Esophagus muscularis mucosa (tissue), 4 donors: Measurements from ENCODE around the gene HHATL. TPM values are rescaled to one million over a fixed set of nuclear protein-coding genes. Genes with fewer than 3 reads are reported as not detected.

Source experiments
- DNase-seq: peaks from one replicate; pipeline ENCODE4 v3.0.0-alpha.2; 2017; ENCODE audit errors: extremely low spot score
- H3K27ac ChIP-seq, 4 donors: fragments of 200-600 bp; sonication (generic); replicated peaks in 1 of 4; 1 replicate in 3 of 4; 2 replicates in 1 of 4; pipeline ENCODE4 v1.5.1; 2016 to 2019; ENCODE audit warnings: mild to moderate bottlenecking in 1 of 4
- H3K27me3 ChIP-seq, 4 donors: fragments of 200-600 bp; sonication (generic); one replicate each; pipeline versions ENCODE4 v1.5.1 to v1.6.0; 2016 to 2019
- H3K36me3 ChIP-seq, 4 donors: fragments of 200-600 bp; sonication (generic); one replicate each; pipeline ENCODE4 v1.5.1; 2016 to 2019
- H3K4me1 ChIP-seq, 4 donors: fragments of 200-600 bp; sonication (generic); one replicate each; pipeline ENCODE4 v1.5.1; 2016 to 2019
- H3K4me3 ChIP-seq, 4 donors: fragments of 200-600 bp; sonication (generic); 1 replicate in 2 of 4; 2 replicates in 2 of 4; pipeline ENCODE4 v1.5.1; 2016 to 2019; ENCODE audit warnings: mild to moderate bottlenecking in 4 of 4, moderate library complexity in 1 of 4
- H3K9me3 ChIP-seq, 4 donors: fragments of 200-600 bp; sonication (generic); 1 replicate in 3 of 4; 2 replicates in 1 of 4; pipeline ENCODE4 v1.5.1; 2016 to 2019
- CTCF ChIP-seq, 3 experiments: fragments of 200-600 bp in 2 of 3; fragments of 450-650 bp in 1 of 3; sonication (generic) in 2 of 3; IDR thresholded peaks; one replicate each; pipeline ENCODE4 v1.5.1; 2017 to 2019; ENCODE audit warnings: antibody characterized with exemption in 3 of 3, mild to moderate bottlenecking in 2 of 3, moderate library complexity in 1 of 3
- EP300 ChIP-seq: sonication (generic); formaldehyde crosslinking; IDR thresholded peaks from one replicate; pipeline ENCODE4 v1.6.1; 2017; ENCODE audit warnings: antibody characterized with exemption
- POLR2A ChIP-seq: fragments of 450-650 bp; IDR thresholded peaks from one replicate; pipeline ENCODE4 v1.6.1; 2017; ENCODE audit warnings: antibody characterized with exemption, moderate library complexity, mild to moderate bottlenecking, low read depth
- POLR2AphosphoS5 ChIP-seq, 2 donors: sonication (generic); formaldehyde crosslinking; IDR thresholded peaks; one replicate each; pipeline ENCODE4 v1.6.1; 2017; ENCODE audit warnings: antibody characterized with exemption in 2 of 2
- WGBS: methylation state at CpG from one replicate; pipeline ENCODE4 v1.1.5; 2018; 5-methylcytosine and 5-hydroxymethylcytosine counted together
- intact Hi-C: fragments of 100-400 bp; cut with DNase I; formaldehyde crosslinking; loops from one replicate; pipeline ENCODE4 v1.15.1; 2023
- total RNA-seq, 4 donors: library from RNA; depleted of rRNA; stranded (reverse); fragments of >200 nt; gene quantifications; one replicate each; pipeline versions ENCODE4 v1.1.0 to v1.2.1, GENCODE V29; 2016

Gene HHATL
- total RNA-seq, 4 donors from 2014 or later: 1.5 TPM; not detected in 3

GRCh38 chr3:42690191-42690590 is 12.4 kb downstream of the HHATL start:
- Histone ChIP-seq H3K9me3 (no peaks in the 10 kb centered on the region), H3K4me3 (no peak overlapping the region), H3K4me1 (peaks cover 5 to 17% (median 12%) of the 10 kb centered on the region in 4 donors), H3K27ac (no peak overlapping the region), H3K36me3 (no peaks in the 10 kb centered on the region), H3K27me3 (peaks cover 0 to 21% (median 0%) of the 10 kb centered on the region in 4 donors)
- DNase-seq: no peak
- intact Hi-C loops: no loop called here
- WGBS: 88% methylated on average over 7 of the region's 7 CpGs
- TF ChIP-seq POLR2A (no peak), CTCF (IDR thresholded peaks at IDR 0.05) (no peak), EP300 (no peak), POLR2AphosphoS5 (IDR thresholded peaks at IDR 0.05) (no peak)

- intact Hi-C loops: no loop called here
- H3K4me1 ChIP-seq: peaks cover 12 to 24% (median 19%) of the 10 kb centered on the region in 4 donors
- no peak for DNase-seq
- H3K27ac ChIP-seq: no peak overlapping the region
- no peaks in the 10 kb centered on the region for H3K36me3 ChIP-seq
- H3K27me3 ChIP-seq: peaks cover 0 to 23% (median 0%) of the 10 kb centered on the region in 4 donors
- TF ChIP-seq EP300 (no peak), CTCF (IDR thresholded peaks at IDR 0.05) (no peak), POLR2A (no peak), POLR2AphosphoS5 (IDR thresholded peaks at IDR 0.05) (no peak)
- WGBS: 77% methylated on average over 9 of the region's 9 CpGs
- H3K4me3 ChIP-seq: no peak overlapping the region
- no peaks in the 10 kb centered on the region for H3K9me3 ChIP-seq
Observed at GRCh38 chr3:42689421-42690014, 13.1 kb downstream of the HHATL start.

- whole genome bisulfite sequencing: 93% methylated on average over 22 of the region's 22 CpGs
- DNase-seq: no peak
Observed at GRCh38 chr3:42688487-42689420, 13.8 kb downstream of the HHATL start.

GRCh38 chr3:42688016-42688415 is 14.6 kb downstream of the HHATL start:
- Histone ChIP-seq H3K4me3 (no peak overlapping the region), H3K27me3 (peaks cover 0 to 23% (median 0%) of the 10 kb centered on the region in 4 donors), H3K4me1 (peaks cover 16 to 38% (median 33%) of the 10 kb centered on the region in 4 donors), H3K36me3 (no peaks in the 10 kb centered on the region), H3K9me3 (no peaks in the 10 kb centered on the region), H3K27ac (no peak overlapping the region)
- intact Hi-C loops: no loop called here
- WGBS: 93% methylated on average over 13 of the region's 15 CpGs
- TF ChIP-seq POLR2A: no peak
- no peak for TF ChIP-seq POLR2AphosphoS5 (IDR thresholded peaks at IDR 0.05)
- no peak for TF ChIP-seq CTCF (IDR thresholded peaks at IDR 0.05)
- no peak for TF ChIP-seq EP300
- no peak for DNase-seq

More at GRCh38 chr3:42688487-42689420, 13.8 kb downstream of the HHATL start:
- no peak overlapping the region for H3K4me3 ChIP-seq
- no peak overlapping the region for H3K27ac ChIP-seq
- TF ChIP-seq EP300 (no peak), CTCF (IDR thresholded peaks at IDR 0.05) (no peak), POLR2AphosphoS5 (IDR thresholded peaks at IDR 0.05) (no peak), POLR2A (no peak)
- no peaks in the 10 kb centered on the region for H3K36me3 ChIP-seq
- H3K9me3 ChIP-seq: no peaks in the 10 kb centered on the region
- intact Hi-C loops: no loop called here
- peaks cover 0 to 23% (median 0%) of the 10 kb centered on the region in 4 donors for H3K27me3 ChIP-seq
- peaks cover 16 to 32% (median 27%) of the 10 kb centered on the region in 4 donors for H3K4me1 ChIP-seq
